Gastrocnemius medialis (tissue), 4 donors: Measurements from ENCODE around the gene VPS8. TPM values are rescaled to one million over a fixed set of nuclear protein-coding genes. Genes with fewer than 3 reads are reported as not detected.

Experiments used
- ATAC-seq, 2 donors: fragments of 150-250 bp; one replicate each; pipeline ENCODE4 v1.9.1; 2016
- DNase-seq, 2 donors: peaks; one replicate each; pipeline ENCODE4 v3.0.0-alpha.2; 2019
- H3K27ac ChIP-seq, 4 donors: fragments of 200-600 bp; sonication (generic); 1 replicate in 1 of 4; 2 replicates in 3 of 4; pipeline ENCODE4 v1.5.1; 2016 to 2018; ENCODE audit warnings: mild to moderate bottlenecking in 2 of 4, moderate library complexity in 1 of 4
- H3K27me3 ChIP-seq, 3 donors: fragments of 200-600 bp; sonication (generic) in 2 of 3; 1 replicate in 1 of 3; 2 replicates in 2 of 3; pipeline versions ENCODE4 v1.5.1 to v1.6.0; 2016 to 2019; ENCODE audit warnings: mild to moderate bottlenecking in 1 of 3, moderate library complexity in 1 of 3
- H3K36me3 ChIP-seq, 2 donors: fragments of 200-600 bp; sonication (generic) in 1 of 2; one replicate each; pipeline ENCODE4 v1.5.1; 2017 to 2018
- H3K4me1 ChIP-seq, 2 donors: fragments of 200-600 bp; sonication (generic) in 1 of 2; one replicate each; pipeline ENCODE4 v1.5.1; 2016 to 2017; ENCODE audit warnings: mild to moderate bottlenecking in 2 of 2
- H3K4me3 ChIP-seq, 4 donors: fragments of 200-600 bp; sonication (generic) in 3 of 4; 1 replicate in 1 of 4; 2 replicates in 3 of 4; pipeline ENCODE4 v1.5.1; 2016 to 2019; ENCODE audit warnings: mild to moderate bottlenecking in 2 of 4
- H3K9me3 ChIP-seq, 3 donors: fragments of 200-600 bp; sonication (generic) in 2 of 3; 1 replicate in 1 of 3; 2 replicates in 2 of 3; pipeline ENCODE4 v1.5.1; 2016 to 2019
- POLR2A ChIP-seq, 2 donors: fragments of 450-650 bp; IDR thresholded peaks; one replicate each; pipeline ENCODE4 v1.6.1; 2017; ENCODE audit warnings: antibody characterized with exemption in 2 of 2, mild to moderate bottlenecking in 2 of 2, moderate library complexity in 2 of 2
- in situ Hi-C, 4 donors: fragments of 200-750 bp; cut with MboI; loops; one replicate each; pipeline versions ENCODE4 v1.15.0 to v1.8.0; 2017; ENCODE audit warnings: low sequenced_read_pairs in 4 of 4
- intact Hi-C: fragments of 100-400 bp; cut with DNase I; formaldehyde crosslinking; loops from one replicate; pipeline ENCODE4 v1.15.1; 2023; ENCODE audit warnings: low total_unique reads
- total RNA-seq, 4 donors: library from RNA; depleted of rRNA; stranded (reverse); fragments of >200 nt; gene quantifications; one replicate each; pipeline versions ENCODE4 v1.1.0 to v1.2.3, GENCODE V29; 2016
- TF ChIP-seq, protein P1 (sequence below), 5 experiments: fragments of 450-650 bp in 3 of 5; fragments of 200-600 bp in 2 of 5; sonication (generic) in 2 of 5; IDR thresholded peaks in 4 of 5; conservative IDR thresholded peaks in 1 of 5; 1 replicate in 4 of 5; 2 replicates in 1 of 5; pipeline ENCODE4 v1.5.1; 2016 to 2019; ENCODE audit warnings: antibody characterized with exemption in 5 of 5, mild to moderate bottlenecking in 3 of 5, moderate library complexity in 3 of 5

VPS8 gene
- total RNA-seq, 4 donors from 2014 or later: 37.2 to 64.1 (median 51.2) TPM

DNA sequence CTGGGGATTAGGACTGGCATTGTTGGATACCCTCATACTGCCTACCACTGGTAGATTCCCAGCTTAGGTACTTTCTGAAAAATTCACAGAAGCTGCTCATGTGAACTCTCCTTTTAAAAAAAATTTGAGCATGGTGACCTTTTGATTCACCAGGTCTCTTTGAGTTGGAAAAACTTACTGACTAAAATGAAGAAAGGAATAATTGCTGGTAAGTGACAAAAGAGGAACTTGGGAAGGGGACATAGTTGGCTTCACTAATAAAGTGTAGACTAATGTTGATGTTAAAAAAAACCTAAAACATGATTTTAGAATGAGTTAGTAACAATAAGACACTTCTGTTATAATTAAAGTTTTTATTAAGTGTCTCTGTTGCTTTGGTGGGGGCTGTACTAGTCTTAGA is 8.6 kb downstream of the VPS8 start:
- Histone ChIP-seq H3K27ac (peak overlapping the region; percentile 89 to 95 (median 90)), H3K9me3 (no peaks in the 10 kb centered on the region), H3K4me3 (no peak overlapping the region), H3K27me3 (no peaks in the 10 kb centered on the region), H3K36me3 (peaks cover 0 to 3% of the 10 kb centered on the region in 2 donors), H3K4me1 (peaks cover 79 to 88% of the 10 kb centered on the region in 2 donors)
- intact Hi-C loops: no loop called here
- DNase-seq: no peak
- TF ChIP-seq, protein P1, sequence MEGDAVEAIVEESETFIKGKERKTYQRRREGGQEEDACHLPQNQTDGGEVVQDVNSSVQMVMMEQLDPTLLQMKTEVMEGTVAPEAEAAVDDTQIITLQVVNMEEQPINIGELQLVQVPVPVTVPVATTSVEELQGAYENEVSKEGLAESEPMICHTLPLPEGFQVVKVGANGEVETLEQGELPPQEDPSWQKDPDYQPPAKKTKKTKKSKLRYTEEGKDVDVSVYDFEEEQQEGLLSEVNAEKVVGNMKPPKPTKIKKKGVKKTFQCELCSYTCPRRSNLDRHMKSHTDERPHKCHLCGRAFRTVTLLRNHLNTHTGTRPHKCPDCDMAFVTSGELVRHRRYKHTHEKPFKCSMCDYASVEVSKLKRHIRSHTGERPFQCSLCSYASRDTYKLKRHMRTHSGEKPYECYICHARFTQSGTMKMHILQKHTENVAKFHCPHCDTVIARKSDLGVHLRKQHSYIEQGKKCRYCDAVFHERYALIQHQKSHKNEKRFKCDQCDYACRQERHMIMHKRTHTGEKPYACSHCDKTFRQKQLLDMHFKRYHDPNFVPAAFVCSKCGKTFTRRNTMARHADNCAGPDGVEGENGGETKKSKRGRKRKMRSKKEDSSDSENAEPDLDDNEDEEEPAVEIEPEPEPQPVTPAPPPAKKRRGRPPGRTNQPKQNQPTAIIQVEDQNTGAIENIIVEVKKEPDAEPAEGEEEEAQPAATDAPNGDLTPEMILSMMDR (IDR thresholded peaks at IDR 0.05 in 4 of 5, conservative IDR thresholded peaks at IDR 0.05 in 1 of 5): no peak
- TF ChIP-seq POLR2A (IDR thresholded peaks at IDR 0.05): no peak
- in situ Hi-C loops: loop anchor here in 1 of 4 donors (25.0 kb wide), 1 partner anchor 458 kb away; the partner anchor contains the start of genes CLCN2 and POLR2H
- no peak for ATAC-seq

DNA sequence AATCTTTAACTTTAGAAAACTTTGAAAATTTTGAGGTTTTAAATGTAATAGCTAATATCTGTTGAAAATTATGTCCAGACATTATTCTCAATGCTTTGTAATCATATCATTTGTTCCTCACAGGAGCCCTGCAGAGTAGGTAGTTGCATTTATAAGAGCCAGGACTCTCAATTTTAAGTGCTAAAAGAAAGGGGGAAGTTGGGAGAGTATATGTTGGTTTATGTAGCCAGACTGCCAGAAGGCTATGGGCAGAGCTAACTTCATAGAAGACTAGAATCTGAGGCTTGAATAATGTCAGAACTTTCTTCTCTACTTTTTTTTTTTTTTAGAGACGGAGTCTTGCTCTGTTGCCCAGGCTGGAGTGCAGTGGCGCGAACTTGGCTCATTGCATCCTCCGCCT is 9.1 kb downstream of the VPS8 start:
- Histone ChIP-seq H3K4me3 (no peak overlapping the region), H3K27me3 (no peaks in the 10 kb centered on the region), H3K27ac (peak overlapping the region; percentile 89 to 95 (median 90)), H3K4me1 (peaks cover 73 to 85% of the 10 kb centered on the region in 2 donors), H3K9me3 (no peaks in the 10 kb centered on the region), H3K36me3 (peaks cover 0 to 8% of the 10 kb centered on the region in 2 donors)
- intact Hi-C loops: no loop called here
- in situ Hi-C loops: loop anchor here in 1 of 4 donors (25.0 kb wide), 1 partner anchor 459 kb away; the partner anchor contains the start of genes CLCN2 and POLR2H
- TF ChIP-seq, protein P1 (IDR thresholded peaks at IDR 0.05 in 4 of 5, conservative IDR thresholded peaks at IDR 0.05 in 1 of 5): no peak
- no peak for TF ChIP-seq POLR2A (IDR thresholded peaks at IDR 0.05)
- ATAC-seq (no peak), DNase-seq (no peak)

DNA sequence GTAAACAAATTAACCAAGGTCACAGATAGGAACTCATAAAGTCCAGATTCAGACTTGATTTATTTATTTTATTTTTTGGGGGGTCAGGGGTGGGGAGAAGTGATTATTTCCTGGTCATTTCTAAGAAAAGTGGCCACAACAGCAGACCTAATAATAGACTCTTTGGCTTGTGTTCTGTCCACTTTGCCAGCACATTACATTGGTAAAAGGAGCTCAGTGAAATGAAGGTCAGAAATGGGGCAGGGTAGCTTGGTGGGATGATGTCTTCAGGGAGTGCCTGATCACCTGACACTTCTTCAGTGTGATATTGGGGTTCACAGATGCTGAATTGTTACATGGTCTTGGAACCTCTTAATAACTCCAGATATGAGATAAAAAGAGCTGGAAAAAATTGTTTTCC is 10.1 kb downstream of the VPS8 start:
- no peak for DNase-seq
- Histone ChIP-seq H3K36me3 (peaks cover 0 to 19% of the 10 kb centered on the region in 2 donors), H3K4me3 (no peak overlapping the region), H3K4me1 (peaks cover 65 to 78% of the 10 kb centered on the region in 2 donors), H3K9me3 (no peaks in the 10 kb centered on the region), H3K27ac (peak overlapping the region; percentile 89 to 95 (median 90)), H3K27me3 (no peaks in the 10 kb centered on the region)
- ATAC-seq: peak; percentile 65 to 80
- in situ Hi-C loops (loop anchor here in 1 of 4 donors (25.0 kb wide), 1 partner anchor 460 kb away; the partner anchor contains the start of genes CLCN2 and POLR2H), intact Hi-C loops (no loop called here)
- no peak for TF ChIP-seq POLR2A (IDR thresholded peaks at IDR 0.05)
- TF ChIP-seq, protein P1 (IDR thresholded peaks at IDR 0.05 in 4 of 5, conservative IDR thresholded peaks at IDR 0.05 in 1 of 5): no peak

DNA sequence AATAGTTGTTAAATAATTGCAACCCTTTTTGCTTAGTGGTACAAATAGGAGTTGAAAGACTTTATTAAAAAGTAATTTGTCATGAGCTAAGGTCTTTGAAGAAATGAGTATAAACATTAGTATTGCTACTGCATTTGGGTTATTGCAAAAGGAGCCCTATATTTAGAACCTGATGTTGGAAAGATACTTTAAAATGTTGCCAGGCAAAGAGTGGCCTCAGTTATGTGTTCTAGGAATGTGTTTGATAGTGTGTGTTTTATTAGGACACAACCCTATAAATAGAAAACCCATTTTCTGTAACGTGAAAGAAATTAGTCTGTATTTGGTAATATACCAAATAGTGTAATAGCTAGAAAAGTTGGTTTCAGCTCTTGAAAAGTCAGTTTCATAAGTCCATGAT is 10.7 kb downstream of the VPS8 start:
- H3K4me3 ChIP-seq: no peak overlapping the region
- ATAC-seq: peak; percentile 53 to 73
- in situ Hi-C loops (loop anchor here in 1 of 4 donors (25.0 kb wide), 1 partner anchor 460 kb away; the partner anchor contains the start of genes CLCN2 and POLR2H), intact Hi-C loops (no loop called here)
- DNase-seq: no peak
- peak overlapping the region; percentile 89 to 95 (median 90) for H3K27ac ChIP-seq
- H3K36me3 ChIP-seq: peaks cover 0 to 24% of the 10 kb centered on the region in 2 donors
- no peak for TF ChIP-seq POLR2A (IDR thresholded peaks at IDR 0.05)
- TF ChIP-seq, protein P1 (IDR thresholded peaks at IDR 0.05 in 4 of 5, conservative IDR thresholded peaks at IDR 0.05 in 1 of 5): no peak
- no peaks in the 10 kb centered on the region for H3K9me3 ChIP-seq
- H3K27me3 ChIP-seq: no peaks in the 10 kb centered on the region
- peaks cover 60 to 72% of the 10 kb centered on the region in 2 donors for H3K4me1 ChIP-seq
